ENCODE results near the gene PNMT. TPM values are rescaled to one million over a fixed set of nuclear protein-coding genes. Genes with fewer than 3 reads are reported as not detected.
A peak's percentile ranks its signal among the peaks of the same experiment; 100 is the strongest.

Gene PNMT
- total and polyA plus RNA-seq, 5 donors from 2014 or later = 1.2 TPM; not detected in 4

GRCh38 chr17:39636587-39636926, 31.7 kb upstream of the PNMT start:
- ATAC-seq (ENCODE audit: low read depth in 2 of 2) (no peak), DNase-seq (no peak)
- no peaks in the 10 kb centered on the region for H3K36me3 Mint-ChIP-seq
- no peaks in the 10 kb centered on the region for H3K9me3 Mint-ChIP-seq
- no peaks in the 10 kb centered on the region for H3K27me3 ChIP-seq (ENCODE audit: control insufficient read depth, insufficient read depth, low read length)
- H3K9me3 ChIP-seq (ENCODE audit: control insufficient read depth in 2 of 2, low read length in 2 of 2) = no peaks in the 10 kb centered on the region
- peaks cover 2% of the 10 kb centered on the region for H3K36me3 ChIP-seq (ENCODE audit: control insufficient read depth, insufficient read depth, low read length)
- H3K27ac Mint-ChIP-seq = peak overlapping the region; percentile 63 to 90 (median 83)
- peaks cover 9% of the 10 kb centered on the region for H3K27me3 Mint-ChIP-seq
- peaks cover 11 to 57% (median 37%) of the 10 kb centered on the region in 4 donors for H3K4me1 Mint-ChIP-seq
- H3K4me3 Mint-ChIP-seq = peak overlapping the region; percentile 92 to 96 (median 94)
- H3K4me1 ChIP-seq (ENCODE audit: control insufficient read depth, insufficient read depth, low read length, poor library complexity, severe bottlenecking) = peaks cover 62% of the 10 kb centered on the region
- peak overlapping the region; percentile 73 for H3K4me3 ChIP-seq (ENCODE audit: low read depth, low read length)
- peak overlapping the region; percentile 89 for H3K27ac ChIP-seq (ENCODE audit: insufficient read depth, low read length, poor library complexity, severe bottlenecking)

GRCh38 chr17:39636927-39637736, 31.1 kb upstream of the PNMT start, which contains the start of gene STARD3:
TSS of gene STARD3 (plus strand) at chr17:39637144. CDS start at chr17:39653532, 16,388 bp downstream.
- no peaks in the 10 kb centered on the region for H3K27me3 ChIP-seq (ENCODE audit: control insufficient read depth, insufficient read depth, low read length)
- DNase-seq (peak; percentile 85 to 94 (median 86)), ATAC-seq (ENCODE audit: low read depth in 2 of 2) (peak; percentile 88 to 91)
- Mint-ChIP-seq H3K27ac (peak within 1 kb of the TSS; percentile 65 to 92 (median 90)), H3K9me3 (no peaks in the 10 kb centered on the region), H3K27me3 (peaks cover 8% of the 10 kb centered on the region), H3K36me3 (no peaks in the 10 kb centered on the region), H3K4me1 (peaks cover 11 to 60% (median 41%) of the 10 kb centered on the region in 4 donors), H3K4me3 (peak within 1 kb of the TSS; percentile 92 to 96 (median 94))
- no peaks in the 10 kb centered on the region for H3K9me3 ChIP-seq (ENCODE audit: control insufficient read depth in 2 of 2, low read length in 2 of 2)
- peaks cover 62% of the 10 kb centered on the region for H3K4me1 ChIP-seq (ENCODE audit: control insufficient read depth, insufficient read depth, low read length, poor library complexity, severe bottlenecking)
- peak within 1 kb of the TSS; percentile 96 for H3K4me3 ChIP-seq (ENCODE audit: low read depth, low read length)
- peak within 1 kb of the TSS; percentile 89 for H3K27ac ChIP-seq (ENCODE audit: insufficient read depth, low read length, poor library complexity, severe bottlenecking)
- peaks cover 2% of the 10 kb centered on the region for H3K36me3 ChIP-seq (ENCODE audit: control insufficient read depth, insufficient read depth, low read length)

- Histone ChIP-seq H3K4me3 (ENCODE audit: low read depth, low read length) (peak overlapping the region; percentile 96), H3K4me1 (ENCODE audit: control insufficient read depth, insufficient read depth, low read length, poor library complexity, severe bottlenecking) (peaks cover 62% of the 10 kb centered on the region), H3K9me3 (ENCODE audit: control insufficient read depth in 2 of 2, low read length in 2 of 2) (no peaks in the 10 kb centered on the region), H3K27ac (ENCODE audit: insufficient read depth, low read length, poor library complexity, severe bottlenecking) (no peak overlapping the region), H3K36me3 (ENCODE audit: control insufficient read depth, insufficient read depth, low read length) (peaks cover 2% of the 10 kb centered on the region), H3K27me3 (ENCODE audit: control insufficient read depth, insufficient read depth, low read length) (no peaks in the 10 kb centered on the region)
- DNase-seq = no peak
- H3K4me3 Mint-ChIP-seq = peak overlapping the region; percentile 92 to 96 (median 94)
- peaks cover 11 to 71% (median 48%) of the 10 kb centered on the region in 4 donors for H3K4me1 Mint-ChIP-seq
- no peaks in the 10 kb centered on the region for H3K9me3 Mint-ChIP-seq
- H3K36me3 Mint-ChIP-seq = peaks cover 6% of the 10 kb centered on the region
- peak overlapping the region; percentile 65 to 92 (median 90) for H3K27ac Mint-ChIP-seq
- no peak for ATAC-seq (ENCODE audit: low read depth in 2 of 2)
- H3K27me3 Mint-ChIP-seq = peaks cover 4% of the 10 kb centered on the region
These were observed 29.9 kb upstream of the PNMT start for GRCh38 chr17:39638317-39638716.

DNA sequence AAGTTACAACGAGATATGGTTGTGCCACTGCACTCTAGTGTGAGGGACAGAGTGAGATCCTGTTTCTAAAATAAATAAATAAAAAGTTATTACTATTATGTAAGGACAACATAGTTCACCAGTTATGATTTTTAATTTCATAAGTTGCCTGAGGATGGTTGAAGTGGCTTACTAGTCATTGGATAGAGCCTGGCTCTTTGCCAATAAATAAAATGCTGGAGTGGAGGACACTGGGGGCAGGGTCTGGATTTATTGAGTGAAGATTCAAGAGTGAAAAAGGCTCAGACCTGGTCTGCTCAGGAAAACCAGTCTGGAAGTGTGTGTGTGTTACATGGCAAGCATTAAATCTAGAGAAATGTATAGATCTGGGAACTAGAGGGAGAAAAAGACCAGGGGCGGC, 29.2 kb upstream of the PNMT start:
- Mint-ChIP-seq H3K27me3 (peaks cover 4% of the 10 kb centered on the region), H3K36me3 (peaks cover 6% of the 10 kb centered on the region), H3K27ac (no peak overlapping the region), H3K9me3 (no peaks in the 10 kb centered on the region), H3K4me1 (peaks cover 11 to 76% (median 50%) of the 10 kb centered on the region in 4 donors), H3K4me3 (peak overlapping the region; percentile 33 to 92 (median 62))
- peaks cover 62% of the 10 kb centered on the region for H3K4me1 ChIP-seq (ENCODE audit: control insufficient read depth, insufficient read depth, low read length, poor library complexity, severe bottlenecking)
- DNase-seq (no peak), ATAC-seq (ENCODE audit: low read depth in 2 of 2) (no peak)
- H3K9me3 ChIP-seq (ENCODE audit: control insufficient read depth in 2 of 2, low read length in 2 of 2) = no peaks in the 10 kb centered on the region
- H3K36me3 ChIP-seq (ENCODE audit: control insufficient read depth, insufficient read depth, low read length) = peaks cover 5% of the 10 kb centered on the region
- H3K27me3 ChIP-seq (ENCODE audit: control insufficient read depth, insufficient read depth, low read length) = no peaks in the 10 kb centered on the region
- peak overlapping the region; percentile 96 for H3K4me3 ChIP-seq (ENCODE audit: low read depth, low read length)
- H3K27ac ChIP-seq (ENCODE audit: insufficient read depth, low read length, poor library complexity, severe bottlenecking) = no peak overlapping the region

DNA sequence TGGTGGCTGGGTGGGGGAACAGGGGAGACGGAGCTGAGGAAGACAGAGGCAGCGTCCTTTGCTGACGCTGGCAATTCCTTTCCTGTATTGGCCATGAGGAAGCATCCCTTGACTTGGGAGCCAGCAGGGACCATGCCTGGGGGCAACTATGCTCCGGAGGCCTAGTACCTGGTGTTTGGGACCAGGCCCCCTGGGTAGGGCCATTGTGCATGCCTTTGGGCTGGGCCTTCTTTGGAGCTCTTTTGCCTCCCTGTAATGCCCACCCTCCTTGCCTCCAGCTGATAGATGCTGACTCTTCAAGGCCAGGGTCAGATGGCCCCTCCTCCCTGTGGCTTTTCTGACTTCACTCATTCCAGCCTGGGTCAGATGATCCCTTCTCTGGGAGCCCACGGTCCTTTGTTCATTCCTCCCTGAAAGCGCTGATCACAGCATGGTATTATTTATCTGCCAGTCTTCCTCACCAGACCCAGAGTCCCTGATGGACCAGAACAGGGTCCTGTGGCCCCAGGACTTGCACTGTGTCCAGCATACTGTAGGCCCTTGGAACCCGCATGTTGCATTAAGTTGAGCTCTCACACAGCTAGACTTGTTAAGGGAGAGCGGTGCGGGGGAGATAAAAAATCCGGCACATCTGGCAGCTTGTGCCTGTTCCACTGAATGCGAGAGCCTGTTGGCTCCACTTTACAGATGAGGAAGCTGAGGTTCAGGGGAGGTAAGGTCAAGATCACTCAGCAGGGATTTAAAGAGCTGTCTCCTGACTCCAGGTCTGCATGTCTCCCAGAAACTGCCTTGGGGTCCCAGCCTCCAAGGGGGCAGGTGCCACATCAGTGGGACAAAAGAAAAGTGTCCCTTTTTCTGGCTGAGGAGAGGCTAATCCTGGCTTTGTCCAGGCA, 28.4 kb upstream of the PNMT start:
- Mint-ChIP-seq H3K4me3 (peak overlapping the region; percentile 58 to 92 (median 63)), H3K9me3 (no peaks in the 10 kb centered on the region), H3K4me1 (peaks cover 6 to 78% (median 49%) of the 10 kb centered on the region in 4 donors), H3K27ac (peak overlapping the region in 1 of 3 donors; percentile 86), H3K36me3 (peaks cover 6% of the 10 kb centered on the region), H3K27me3 (no peaks in the 10 kb centered on the region)
- DNase-seq (no peak), ATAC-seq (ENCODE audit: low read depth in 2 of 2) (no peak)
- no peak overlapping the region for H3K4me3 ChIP-seq (ENCODE audit: low read depth, low read length)
- H3K4me1 ChIP-seq (ENCODE audit: control insufficient read depth, insufficient read depth, low read length, poor library complexity, severe bottlenecking) = peaks cover 54% of the 10 kb centered on the region
- no peaks in the 10 kb centered on the region for H3K27me3 ChIP-seq (ENCODE audit: control insufficient read depth, insufficient read depth, low read length)
- H3K9me3 ChIP-seq (ENCODE audit: control insufficient read depth in 2 of 2, low read length in 2 of 2) = no peaks in the 10 kb centered on the region
- H3K27ac ChIP-seq (ENCODE audit: insufficient read depth, low read length, poor library complexity, severe bottlenecking) = no peak overlapping the region
- H3K36me3 ChIP-seq (ENCODE audit: control insufficient read depth, insufficient read depth, low read length) = peaks cover 5% of the 10 kb centered on the region

GRCh38 chr17:39640591-39641031, 27.6 kb upstream of the PNMT start:
- no peak for DNase-seq
- peaks cover 5% of the 10 kb centered on the region for H3K36me3 ChIP-seq (ENCODE audit: control insufficient read depth, insufficient read depth, low read length)
- peaks cover 52% of the 10 kb centered on the region for H3K4me1 ChIP-seq (ENCODE audit: control insufficient read depth, insufficient read depth, low read length, poor library complexity, severe bottlenecking)
- Mint-ChIP-seq H3K27ac (peak overlapping the region in 1 of 3 donors; percentile 41), H3K4me3 (peak overlapping the region in 3 of 4 donors; percentile 21 to 70 (median 52)), H3K36me3 (peaks cover 6% of the 10 kb centered on the region), H3K4me1 (peaks cover 6 to 83% (median 52%) of the 10 kb centered on the region in 4 donors), H3K27me3 (no peaks in the 10 kb centered on the region), H3K9me3 (no peaks in the 10 kb centered on the region)
- H3K4me3 ChIP-seq (ENCODE audit: low read depth, low read length) = no peak overlapping the region
- no peaks in the 10 kb centered on the region for H3K27me3 ChIP-seq (ENCODE audit: control insufficient read depth, insufficient read depth, low read length)
- no peak overlapping the region for H3K27ac ChIP-seq (ENCODE audit: insufficient read depth, low read length, poor library complexity, severe bottlenecking)
- no peak for ATAC-seq (ENCODE audit: low read depth in 2 of 2)
- H3K9me3 ChIP-seq (ENCODE audit: control insufficient read depth in 2 of 2, low read length in 2 of 2) = no peaks in the 10 kb centered on the region

GRCh38 chr17:39641097-39641496, 27.2 kb upstream of the PNMT start:
- H3K4me3 ChIP-seq (ENCODE audit: low read depth, low read length) = no peak overlapping the region
- Mint-ChIP-seq H3K4me3 (peak overlapping the region in 2 of 4 donors; percentile 21 to 70), H3K4me1 (peaks cover 6 to 88% (median 51%) of the 10 kb centered on the region in 4 donors), H3K27ac (peak overlapping the region in 1 of 3 donors; percentile 55), H3K36me3 (peaks cover 6% of the 10 kb centered on the region), H3K9me3 (no peaks in the 10 kb centered on the region), H3K27me3 (no peaks in the 10 kb centered on the region)
- H3K9me3 ChIP-seq (ENCODE audit: control insufficient read depth in 2 of 2, low read length in 2 of 2) = no peaks in the 10 kb centered on the region
- no peak for ATAC-seq (ENCODE audit: low read depth in 2 of 2)
- peaks cover 50% of the 10 kb centered on the region for H3K4me1 ChIP-seq (ENCODE audit: control insufficient read depth, insufficient read depth, low read length, poor library complexity, severe bottlenecking)
- peaks cover 6% of the 10 kb centered on the region for H3K36me3 ChIP-seq (ENCODE audit: control insufficient read depth, insufficient read depth, low read length)
- H3K27ac ChIP-seq (ENCODE audit: insufficient read depth, low read length, poor library complexity, severe bottlenecking) = no peak overlapping the region
- no peak for DNase-seq
- no peaks in the 10 kb centered on the region for H3K27me3 ChIP-seq (ENCODE audit: control insufficient read depth, insufficient read depth, low read length)
